ENCODE measurements around the gene AGRN. TPM values are rescaled to one million over a fixed set of nuclear protein-coding genes. Genes with fewer than 3 reads are reported as not detected.

Gene AGRN
- total RNA-seq, 1 experiment from 2014 or later = 175 TPM

- Histone ChIP-seq H3K79me1 (ENCODE audit: insufficient read depth, low read depth, low read length, poor library complexity, severe bottlenecking) (no peaks in the 10 kb centered on the region), H2AFZ (ENCODE audit: low read length) (no peak overlapping the region), H3K79me2 (ENCODE audit: insufficient read depth, low read length) (no peaks in the 10 kb centered on the region; the same call in 1 of the 2 replicates), H4K8ac (replicated peaks; ENCODE audit: insufficient read length, low read depth, low read length) (no peak overlapping the region), H2BK15ac (ENCODE audit: low read depth, low read length) (no peak overlapping the region), H4K20me1 (ENCODE audit: control insufficient read depth, insufficient read depth, insufficient read length) (peaks cover 3% of the 10 kb centered on the region), H3T11ph (ENCODE audit: low read length) (no peak overlapping the region), H3K18ac (ENCODE audit: insufficient read length, low read depth, low read length) (no peak overlapping the region), H3K4ac (ENCODE audit: low read depth, low read length) (no peak overlapping the region), H3K27me3 (ENCODE audit: insufficient read depth, low read length) (no peaks in the 10 kb centered on the region; the same call in 1 of the 2 replicates), H2BK12ac (ENCODE audit: insufficient read length, low read depth, low read length) (no peak overlapping the region), H3K23me2 (ENCODE audit: insufficient read length, low read depth, low read length, poor library complexity, severe bottlenecking) (no peaks in the 10 kb centered on the region), H3K4me1 (ENCODE audit: insufficient read depth, low read length) (no peaks in the 10 kb centered on the region), H3K9ac (ENCODE audit: extremely low read depth, insufficient read length, low read length) (no peak overlapping the region), H3K9me3 (ENCODE audit: control insufficient read depth, low read depth, low read length) (no peaks in the 10 kb centered on the region), H2BK20ac (ENCODE audit: low read depth, low read length, poor library complexity, severe bottlenecking) (no peak overlapping the region), H3K23ac (ENCODE audit: insufficient read length, low read depth, low read length) (no peak overlapping the region), H4K91ac (ENCODE audit: insufficient read length, low read depth, low read length) (no peak overlapping the region), H3K27ac (ENCODE audit: insufficient read length, low read depth, low read length) (no peak overlapping the region), H4K5ac (ENCODE audit: insufficient read length, low read depth, low read length) (no peak overlapping the region), H3K56ac (ENCODE audit: insufficient read length, low read depth, low read length) (no peak overlapping the region), H2BK5ac (ENCODE audit: insufficient read length, low read length) (no peak overlapping the region), H2BK120ac (ENCODE audit: low read depth, low read length, poor library complexity, severe bottlenecking) (no peak overlapping the region), H3K4me2 (ENCODE audit: insufficient read depth, insufficient read length, low read length) (no peak overlapping the region), H2AK5ac (ENCODE audit: insufficient read length, low read length) (no peak overlapping the region), H3K14ac (ENCODE audit: insufficient read depth, low read length) (no peak overlapping the region)
- DNase-seq = no peak
- no peaks in the 10 kb centered on the region for H3K27me3 Mint-ChIP-seq (ENCODE audit: low read depth)
- H3K4me3 Mint-ChIP-seq = no peak overlapping the region
- peaks cover 18 to 56% (median 52%) of the 10 kb centered on the region in 3 experiments for H3K36me3 Mint-ChIP-seq (ENCODE audit: insufficient read depth in 1 of 3, low read depth in 3 of 3)
- no CpG with 5 or more reads among the region's 25 CpGs for WGBS (ENCODE audit: extremely low coverage, insufficient read length, low lambda C conversion rate)
- H3K9me3 Mint-ChIP-seq = no peaks in the 10 kb centered on the region; a peak in 1 of 5 replicates
- no peak overlapping the region for H3K27ac Mint-ChIP-seq
- no peaks in the 10 kb centered on the region; a peak in 1 of 4 replicates for H3K4me1 Mint-ChIP-seq
- TF ChIP-seq, protein P1, sequence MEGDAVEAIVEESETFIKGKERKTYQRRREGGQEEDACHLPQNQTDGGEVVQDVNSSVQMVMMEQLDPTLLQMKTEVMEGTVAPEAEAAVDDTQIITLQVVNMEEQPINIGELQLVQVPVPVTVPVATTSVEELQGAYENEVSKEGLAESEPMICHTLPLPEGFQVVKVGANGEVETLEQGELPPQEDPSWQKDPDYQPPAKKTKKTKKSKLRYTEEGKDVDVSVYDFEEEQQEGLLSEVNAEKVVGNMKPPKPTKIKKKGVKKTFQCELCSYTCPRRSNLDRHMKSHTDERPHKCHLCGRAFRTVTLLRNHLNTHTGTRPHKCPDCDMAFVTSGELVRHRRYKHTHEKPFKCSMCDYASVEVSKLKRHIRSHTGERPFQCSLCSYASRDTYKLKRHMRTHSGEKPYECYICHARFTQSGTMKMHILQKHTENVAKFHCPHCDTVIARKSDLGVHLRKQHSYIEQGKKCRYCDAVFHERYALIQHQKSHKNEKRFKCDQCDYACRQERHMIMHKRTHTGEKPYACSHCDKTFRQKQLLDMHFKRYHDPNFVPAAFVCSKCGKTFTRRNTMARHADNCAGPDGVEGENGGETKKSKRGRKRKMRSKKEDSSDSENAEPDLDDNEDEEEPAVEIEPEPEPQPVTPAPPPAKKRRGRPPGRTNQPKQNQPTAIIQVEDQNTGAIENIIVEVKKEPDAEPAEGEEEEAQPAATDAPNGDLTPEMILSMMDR (conservative IDR thresholded peaks at IDR 0.05) = no peak
These were observed 28.0 kb downstream of the AGRN start for GRCh38 chr1:1047963-1048362.

Data from H9 (cell line).